Stimulated activated naive B cell treated with anti-CD40 and anti-IgM and Interleukin-4, amounts not matched to agents 10 μg/mL and 1 μg/mL and 100 μg/mL, for 72 hours (primary cell): ENCODE results near the gene WWOX.
A peak's percentile ranks its signal among the peaks of the same experiment; 100 is the strongest.

Experiments used
- ATAC-seq, 2 donors: fragments of 150-1000 bp; cut with Tn5 transposase; replicated peaks; 2 replicates each; pipeline ENCODE4 v1.10.0; 2021; ENCODE audit warnings: moderate library complexity in 1 of 2
- DNase-seq: peaks from one replicate; pipeline ENCODE4 v3.0.0; 2021
- H3K27ac Mint-ChIP-seq: one replicate; pipeline ENCODE4 v1.8.0; 2022; ENCODE audit warnings: mild to moderate bottlenecking, mixed read lengths
- H3K27me3 Mint-ChIP-seq, 2 donors: one replicate each; pipeline ENCODE4 v1.8.0; 2022; ENCODE audit warnings: mixed read lengths in 2 of 2
- H3K36me3 Mint-ChIP-seq, 2 donors: one replicate each; pipeline ENCODE4 v1.8.0; 2022; ENCODE audit warnings: mixed read lengths in 2 of 2, mild to moderate bottlenecking in 1 of 2
- H3K4me1 Mint-ChIP-seq, 2 donors: one replicate each; pipeline ENCODE4 v1.8.0; 2022; ENCODE audit warnings: mixed read lengths in 2 of 2, mild to moderate bottlenecking in 1 of 2
- H3K4me3 Mint-ChIP-seq, 2 donors: one replicate each; pipeline ENCODE4 v1.8.0; 2022; ENCODE audit warnings: mild to moderate bottlenecking in 2 of 2, mixed read lengths in 2 of 2, moderate library complexity in 1 of 2
- H3K9me3 Mint-ChIP-seq, 2 donors: one replicate each; pipeline ENCODE4 v1.8.0; 2022; ENCODE audit warnings: mixed read lengths in 2 of 2, mild to moderate bottlenecking in 1 of 2

The WWOX gene

DNA sequence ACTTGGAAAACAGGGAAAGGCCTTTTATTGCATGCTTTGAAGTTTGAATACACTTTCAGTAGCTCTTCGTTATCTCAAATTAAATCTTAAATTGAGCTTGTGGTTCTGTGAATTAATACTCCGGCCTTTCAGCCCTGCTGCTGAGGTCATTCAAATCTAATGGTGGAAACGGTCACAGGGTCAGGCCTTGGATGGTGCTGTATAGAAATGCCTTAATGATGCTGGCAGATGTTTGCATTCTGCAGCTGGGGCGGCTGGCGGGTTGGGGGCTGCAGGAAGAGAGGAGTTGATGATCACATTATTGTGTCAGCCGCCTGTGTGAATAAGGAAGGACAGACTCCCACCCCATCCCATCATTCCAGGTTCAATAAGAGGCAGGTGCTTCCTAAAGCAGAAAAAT, 723.6 kb downstream of the WWOX start:
- H3K27me3 Mint-ChIP-seq, result no peaks in the 10 kb centered on the region
- no peak for ATAC-seq
- H3K4me3 Mint-ChIP-seq, result no peak overlapping the region
- no peak for DNase-seq
- no peak overlapping the region for H3K27ac Mint-ChIP-seq
- peaks cover 0 to 2% of the 10 kb centered on the region in 2 donors for H3K4me1 Mint-ChIP-seq
- peaks cover 15 to 19% of the 10 kb centered on the region in 2 donors for H3K36me3 Mint-ChIP-seq
- peaks cover 1 to 3% of the 10 kb centered on the region in 2 donors for H3K9me3 Mint-ChIP-seq

GRCh38 chr16:78829280-78829679, 729.8 kb downstream of the WWOX start:
- Mint-ChIP-seq H3K4me1 (peaks cover 4% of the 10 kb centered on the region in 2 donors), H3K36me3 (peaks cover 12 to 18% of the 10 kb centered on the region in 2 donors), H3K9me3 (peaks cover 0 to 2% of the 10 kb centered on the region in 2 donors), H3K27ac (no peak overlapping the region), H3K27me3 (no peaks in the 10 kb centered on the region), H3K4me3 (no peak overlapping the region)
- ATAC-seq (no peak), DNase-seq (no peak)

DNA sequence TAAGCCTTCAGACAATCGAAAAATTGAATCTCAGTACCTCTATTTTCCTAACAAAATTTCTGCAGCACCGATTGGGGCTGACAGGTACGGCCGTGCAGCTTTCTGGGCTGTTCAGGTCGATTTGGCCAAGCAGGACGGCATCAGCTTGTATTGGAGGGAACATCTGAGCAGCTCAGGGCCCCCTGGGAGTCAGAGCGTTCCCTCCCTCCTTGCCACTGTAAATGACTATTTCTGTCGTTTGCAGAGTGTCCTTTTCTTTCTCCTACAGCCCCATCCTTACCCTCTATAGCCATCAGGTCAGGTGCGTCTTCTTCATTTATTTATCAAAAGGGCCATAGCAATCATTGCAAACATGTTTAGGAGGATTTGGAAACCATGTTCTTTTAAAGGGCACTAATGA, 731.1 kb downstream of the WWOX start:
- Mint-ChIP-seq H3K27ac (no peak overlapping the region), H3K4me1 (peaks cover 4% of the 10 kb centered on the region in 2 donors), H3K27me3 (no peaks in the 10 kb centered on the region), H3K36me3 (peaks cover 6 to 8% of the 10 kb centered on the region in 2 donors), H3K9me3 (no peaks in the 10 kb centered on the region), H3K4me3 (no peak overlapping the region)
- no peak for ATAC-seq
- DNase-seq, result no peak

DNA sequence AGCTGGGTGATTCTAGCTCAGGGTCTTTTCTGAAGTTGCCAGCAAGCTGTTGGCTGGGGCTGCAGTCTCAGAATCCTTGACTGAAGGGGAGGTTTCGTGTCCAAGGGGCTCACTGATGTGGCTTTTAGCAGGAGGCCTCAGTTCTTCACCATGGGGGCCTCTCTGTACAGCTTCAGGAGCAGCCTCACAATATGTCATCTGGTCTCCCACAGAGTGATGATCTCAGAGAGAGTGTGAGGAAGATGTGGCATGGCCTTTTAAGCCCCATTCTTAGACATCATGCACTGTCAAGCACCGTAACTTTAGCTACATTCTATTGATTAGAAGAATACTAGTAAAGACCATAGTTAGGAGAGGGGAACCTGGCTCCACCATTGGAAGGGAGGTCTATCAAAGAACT, 732.6 kb downstream of the WWOX start:
- no peak for ATAC-seq
- no peaks in the 10 kb centered on the region for H3K27me3 Mint-ChIP-seq
- no peaks in the 10 kb centered on the region for H3K9me3 Mint-ChIP-seq
- H3K4me3 Mint-ChIP-seq, result no peak overlapping the region
- H3K27ac Mint-ChIP-seq, result no peak overlapping the region
- DNase-seq, result no peak
- peaks cover 4 to 6% of the 10 kb centered on the region in 2 donors for H3K36me3 Mint-ChIP-seq
- peaks cover 6 to 11% of the 10 kb centered on the region in 2 donors for H3K4me1 Mint-ChIP-seq

DNA sequence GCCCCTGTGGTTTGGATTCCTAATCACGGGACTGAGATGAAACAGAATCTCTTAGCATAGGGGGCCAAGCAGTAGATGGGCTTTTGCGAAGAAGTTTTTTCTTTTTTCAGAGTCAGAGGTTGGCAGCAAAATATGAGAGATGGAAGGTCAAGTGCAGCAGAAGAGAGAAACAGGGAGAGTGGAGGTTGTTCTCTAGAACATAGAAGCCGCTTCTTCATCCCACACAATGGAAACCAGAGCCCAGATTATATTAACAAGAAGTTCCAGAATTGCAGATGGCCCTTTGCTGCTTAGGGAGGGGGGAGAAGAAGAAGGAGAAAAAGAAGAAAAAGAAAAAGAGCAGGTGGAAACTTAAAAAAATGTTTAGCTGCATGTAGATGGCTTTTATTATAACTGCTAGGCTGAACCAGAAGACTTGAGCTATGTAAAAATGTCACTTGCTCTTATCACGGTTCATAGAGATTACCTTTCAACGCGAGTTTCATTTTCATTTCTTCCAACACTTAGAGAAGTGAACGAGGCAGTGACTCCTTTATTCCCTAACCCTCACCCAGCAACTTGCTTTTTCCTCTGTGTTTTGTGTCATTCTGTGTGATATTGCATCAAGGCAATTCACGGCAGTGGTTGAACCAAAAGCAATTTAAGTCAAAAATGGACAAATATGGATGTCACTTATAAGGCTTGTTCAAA, 737.5 kb downstream of the WWOX start:
- Mint-ChIP-seq H3K9me3 (peaks cover 0 to 3% of the 10 kb centered on the region in 2 donors), H3K27me3 (no peaks in the 10 kb centered on the region), H3K27ac (no peak overlapping the region), H3K4me3 (peak overlapping the region; percentile 10 to 11), H3K4me1 (peaks cover 9 to 12% of the 10 kb centered on the region in 2 donors), H3K36me3 (peaks cover 4 to 8% of the 10 kb centered on the region in 2 donors)
- ATAC-seq, result peak in 1 of 2 donors; percentile 45
- DNase-seq, result no peak

- peaks cover 0 to 3% of the 10 kb centered on the region in 2 donors for H3K9me3 Mint-ChIP-seq
Observed at GRCh38 chr16:78837706-78838105, 738.3 kb downstream of the WWOX start.

GRCh38 chr16:78838276-78838675, 738.8 kb downstream of the WWOX start:
- Mint-ChIP-seq H3K27me3 (no peaks in the 10 kb centered on the region), H3K4me3 (no peak overlapping the region), H3K9me3 (peaks cover 0 to 3% of the 10 kb centered on the region in 2 donors), H3K4me1 (peaks cover 9 to 17% of the 10 kb centered on the region in 2 donors), H3K36me3 (peaks cover 0 to 3% of the 10 kb centered on the region in 2 donors), H3K27ac (no peak overlapping the region)
- no peak for DNase-seq
- no peak for ATAC-seq

More at GRCh38 chr16:78837706-78838105, 738.3 kb downstream of the WWOX start:
- DNase-seq (no peak), ATAC-seq (no peak)
- Mint-ChIP-seq H3K4me3 (no peak overlapping the region), H3K27me3 (no peaks in the 10 kb centered on the region), H3K36me3 (peaks cover 0 to 4% of the 10 kb centered on the region in 2 donors), H3K27ac (no peak overlapping the region), H3K4me1 (peaks cover 7 to 13% of the 10 kb centered on the region in 2 donors)

GRCh38 chr16:78842950-78843349, 743.5 kb downstream of the WWOX start:
- no peaks in the 10 kb centered on the region for H3K27me3 Mint-ChIP-seq

GRCh38 chr16:78843978-78844377, 744.5 kb downstream of the WWOX start:
- H3K27me3 Mint-ChIP-seq, result no peaks in the 10 kb centered on the region
- no peak overlapping the region for H3K27ac Mint-ChIP-seq
- peaks cover 0 to 4% of the 10 kb centered on the region in 2 donors for H3K9me3 Mint-ChIP-seq
- peaks cover 0 to 4% of the 10 kb centered on the region in 2 donors for H3K36me3 Mint-ChIP-seq
- ATAC-seq (no peak), DNase-seq (no peak)
- H3K4me3 Mint-ChIP-seq, result no peak overlapping the region
- H3K4me1 Mint-ChIP-seq, result peaks cover 5 to 9% of the 10 kb centered on the region in 2 donors

More at GRCh38 chr16:78842950-78843349, 743.5 kb downstream of the WWOX start:
- Mint-ChIP-seq H3K4me1 (peaks cover 6 to 9% of the 10 kb centered on the region in 2 donors), H3K9me3 (peaks cover 0 to 4% of the 10 kb centered on the region in 2 donors), H3K4me3 (no peak overlapping the region), H3K27ac (no peak overlapping the region), H3K36me3 (peaks cover 0 to 2% of the 10 kb centered on the region in 2 donors)
- DNase-seq, result no peak
- ATAC-seq, result no peak

DNA sequence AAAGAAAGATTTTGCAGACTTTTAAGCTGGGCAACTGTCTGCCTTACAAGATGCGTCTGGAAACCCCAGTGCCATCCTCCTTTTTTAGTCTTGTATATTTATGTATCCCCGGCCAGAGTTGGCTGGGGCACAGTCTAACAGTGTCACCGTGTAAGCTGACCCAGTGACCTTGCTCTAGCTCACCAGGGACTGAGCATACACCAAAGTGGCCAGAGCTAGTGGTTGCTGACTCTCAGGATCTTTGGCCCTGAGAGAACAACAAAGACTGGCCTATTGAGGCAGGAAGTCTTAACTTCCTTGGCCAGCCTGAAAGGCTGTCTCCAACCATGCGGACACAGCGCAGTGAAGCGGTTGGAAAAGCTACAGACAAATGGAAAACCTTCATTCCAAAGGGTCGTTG, 745.2 kb downstream of the WWOX start:
- H3K9me3 Mint-ChIP-seq, result peaks cover 0 to 4% of the 10 kb centered on the region in 2 donors
- H3K27ac Mint-ChIP-seq, result no peak overlapping the region
- no peak overlapping the region for H3K4me3 Mint-ChIP-seq
- H3K4me1 Mint-ChIP-seq, result peaks cover 5 to 9% of the 10 kb centered on the region in 2 donors
- no peaks in the 10 kb centered on the region for H3K27me3 Mint-ChIP-seq
- ATAC-seq (no peak), DNase-seq (no peak)
- peaks cover 0 to 4% of the 10 kb centered on the region in 2 donors for H3K36me3 Mint-ChIP-seq

DNA sequence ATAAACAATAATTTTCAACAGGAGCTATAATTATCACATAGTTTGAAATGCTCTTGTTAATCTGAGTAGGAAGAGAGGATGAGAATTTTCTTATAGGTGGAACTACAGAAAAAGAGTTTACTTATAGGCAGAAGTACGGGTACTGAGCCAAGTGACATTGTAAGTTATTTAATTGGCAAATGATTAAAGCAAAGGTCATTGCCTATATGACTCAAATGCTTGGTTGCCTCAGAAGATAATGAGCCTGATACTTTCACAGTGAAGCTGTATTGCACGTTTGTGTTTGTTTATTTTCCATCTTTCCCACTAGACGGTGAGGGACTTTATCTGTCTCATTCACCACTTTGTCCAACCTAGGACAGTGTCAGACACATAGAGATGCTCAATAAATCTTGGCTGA, 751.8 kb downstream of the WWOX start:
- H3K36me3 Mint-ChIP-seq, result peaks cover 0 to 3% of the 10 kb centered on the region in 2 donors

DNA sequence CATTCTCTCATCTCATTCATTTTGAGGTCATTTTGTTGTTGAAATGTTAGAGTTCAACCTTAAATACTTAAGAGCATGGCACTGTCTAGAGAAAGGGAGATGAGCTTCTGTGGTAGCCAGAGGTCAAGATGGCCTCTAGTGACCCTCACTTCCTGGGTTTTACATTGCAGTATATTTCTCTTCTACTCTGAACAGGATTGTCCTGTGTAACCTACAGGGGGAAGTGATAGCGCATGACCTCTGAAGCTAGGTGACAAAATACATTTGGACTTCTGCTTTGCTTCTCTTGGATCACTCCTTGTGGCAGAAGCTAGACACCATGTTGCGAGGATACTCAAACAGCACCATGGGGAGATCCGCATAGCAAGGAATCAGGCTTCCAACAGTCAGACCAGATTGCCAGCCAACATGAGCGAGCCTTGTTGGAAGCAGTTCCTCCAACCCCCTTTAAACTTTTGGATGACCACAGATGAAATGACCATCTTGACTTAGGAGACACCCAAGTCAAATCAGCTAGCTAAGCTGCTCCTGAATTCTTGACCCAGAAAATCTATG, 752.7 kb downstream of the WWOX start:
- DNase-seq (no peak), ATAC-seq (no peak)
- Mint-ChIP-seq H3K4me1 (no peaks in the 10 kb centered on the region), H3K27ac (no peak overlapping the region), H3K27me3 (no peaks in the 10 kb centered on the region), H3K36me3 (peaks cover 0 to 3% of the 10 kb centered on the region in 2 donors), H3K4me3 (no peak overlapping the region), H3K9me3 (peaks cover 0 to 3% of the 10 kb centered on the region in 2 donors)

More for the DNA sequence above, 751.8 kb downstream of the WWOX start:
- no peaks in the 10 kb centered on the region for H3K4me1 Mint-ChIP-seq
- H3K27me3 Mint-ChIP-seq, result no peaks in the 10 kb centered on the region
- peaks cover 0 to 3% of the 10 kb centered on the region in 2 donors for H3K9me3 Mint-ChIP-seq
- no peak overlapping the region for H3K4me3 Mint-ChIP-seq
- no peak overlapping the region for H3K27ac Mint-ChIP-seq
- ATAC-seq, result no peak
- DNase-seq, result no peak

DNA sequence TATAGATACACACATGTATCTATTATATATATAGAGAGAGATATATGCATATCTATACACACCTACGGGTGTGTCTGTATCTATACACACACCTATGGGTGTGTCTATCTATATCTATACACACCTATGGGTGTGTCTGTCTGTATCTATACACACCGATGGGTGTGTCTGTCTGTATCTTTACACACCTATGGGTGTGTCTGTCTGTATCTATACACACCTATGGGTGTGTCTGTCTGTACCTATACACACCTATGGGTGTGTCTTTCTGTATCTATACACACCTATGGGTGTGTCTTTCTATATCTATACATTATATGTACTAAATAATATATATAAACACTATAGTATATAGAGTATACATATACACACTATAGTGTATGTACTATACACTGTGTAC, 762.6 kb downstream of the WWOX start:
- DNase-seq, result no peak

GRCh38 chr16:78866521-78866920, 767.1 kb downstream of the WWOX start:
- H3K9me3 Mint-ChIP-seq, result peaks cover 0 to 5% of the 10 kb centered on the region in 2 donors
- H3K36me3 Mint-ChIP-seq, result no peaks in the 10 kb centered on the region
- no peaks in the 10 kb centered on the region for H3K27me3 Mint-ChIP-seq
- no peaks in the 10 kb centered on the region for H3K4me1 Mint-ChIP-seq
- H3K4me3 Mint-ChIP-seq, result no peak overlapping the region
- no peak for DNase-seq
- no peak overlapping the region for H3K27ac Mint-ChIP-seq
- no peak for ATAC-seq

More for the DNA sequence above, 762.6 kb downstream of the WWOX start:
- H3K9me3 Mint-ChIP-seq, result peaks cover 0 to 2% of the 10 kb centered on the region in 2 donors
- H3K36me3 Mint-ChIP-seq, result no peaks in the 10 kb centered on the region
- no peaks in the 10 kb centered on the region for H3K27me3 Mint-ChIP-seq
- H3K4me1 Mint-ChIP-seq, result no peaks in the 10 kb centered on the region
- ATAC-seq, result no peak
- no peak overlapping the region for H3K4me3 Mint-ChIP-seq
- H3K27ac Mint-ChIP-seq, result no peak overlapping the region

- no peak overlapping the region for H3K4me3 Mint-ChIP-seq
Observed at GRCh38 chr16:78869492-78869891, 770.0 kb downstream of the WWOX start.

More at GRCh38 chr16:78869492-78869891, 770.0 kb downstream of the WWOX start:
- H3K27ac Mint-ChIP-seq, result no peak overlapping the region
- no peaks in the 10 kb centered on the region for H3K27me3 Mint-ChIP-seq
- no peak for ATAC-seq
- H3K4me1 Mint-ChIP-seq, result no peaks in the 10 kb centered on the region
- H3K9me3 Mint-ChIP-seq, result peaks cover 0 to 5% of the 10 kb centered on the region in 2 donors
- no peak for DNase-seq
- no peaks in the 10 kb centered on the region for H3K36me3 Mint-ChIP-seq
